Measurements from ENCODE around the gene R3HDM1.

DNA sequence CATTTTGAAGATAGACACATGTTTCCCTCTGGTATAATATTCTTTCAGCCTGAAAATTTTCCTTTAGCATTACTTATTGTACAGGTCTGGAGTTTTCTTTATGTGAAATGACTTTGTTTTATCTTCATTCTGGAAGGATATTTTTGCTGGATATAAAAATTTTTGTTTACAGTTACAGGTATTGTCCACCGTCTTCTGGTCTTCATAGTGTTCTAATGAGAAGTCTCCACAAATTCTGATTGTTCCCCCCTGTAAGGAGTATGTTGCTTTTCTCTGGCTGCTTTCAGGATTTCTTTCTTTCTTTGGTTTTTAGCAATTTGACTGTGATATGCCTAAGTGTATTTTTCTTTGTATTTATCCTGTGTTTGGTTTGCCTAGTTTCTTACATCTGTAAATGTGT lies 225.4 kb downstream of the R3HDM1 start:
- TF ChIP-seq POLR2AphosphoS5 (IDR thresholded peaks at IDR 0.05) (no peak), POLR2A (IDR thresholded peaks at IDR 0.05) (no peak), EP300 (IDR thresholded peaks at IDR 0.05) (no peak)

Data from gastroesophageal sphincter (tissue), 2 donors.